GM12878 (cell line): ENCODE results near the gene SCAMP5. TPM values are rescaled to one million over a fixed set of nuclear protein-coding genes. Genes with fewer than 3 reads are reported as not detected.

Experiments used
- ATF7 ChIP-seq: fragments of 450-650 bp; IDR thresholded peaks from 2 replicates; pipeline ENCODE4 v1.6.1; 2016; ENCODE audit warnings: low read depth, mild to moderate bottlenecking
- CHD4 ChIP-seq: fragments of 200-600 bp; sonication (generic); IDR thresholded peaks from 2 replicates; pipeline ENCODE4 v1.6.1; 2016; ENCODE audit warnings: mild to moderate bottlenecking
- CREB1 ChIP-seq: IDR thresholded peaks from 2 replicates; pipeline ENCODE4 v1.6.1; 2012; ENCODE audit warnings: low read depth, mild to moderate bottlenecking, inconsistent platforms
- E2F8 ChIP-seq: fragments of 450-650 bp; IDR thresholded peaks from 2 replicates; pipeline ENCODE4 v1.6.1; 2018; ENCODE audit warnings: mild to moderate bottlenecking, low read depth, moderate library complexity; ENCODE audit not compliant: partially characterized antibody
- E4F1 ChIP-seq: fragments of 450-650 bp; IDR thresholded peaks from 2 replicates; pipeline ENCODE4 v1.6.1; 2018; ENCODE audit warnings: borderline replicate concordance, mild to moderate bottlenecking; ENCODE audit not compliant: partially characterized antibody
- HDAC6 ChIP-seq: fragments of 200-600 bp; sonication (generic); IDR thresholded peaks from one replicate; pipeline ENCODE4 v1.8.0; 2017; ENCODE audit warnings: antibody characterized with exemption; ENCODE audit not compliant: unreplicated experiment
- IKZF2 ChIP-seq, 2 experiments: fragments of 450-650 bp; IDR thresholded peaks; 2 replicates each; pipeline ENCODE4 v1.6.1; 2017; ENCODE audit warnings: mild to moderate bottlenecking in 2 of 2, moderate library complexity in 2 of 2
- KAT2A ChIP-seq: conservative IDR thresholded peaks from 2 replicates; pipeline ENCODE4 v1.6.1; 2011; ENCODE audit warnings: low read depth, low read length; ENCODE audit not compliant: control insufficient read depth
- MEF2B ChIP-seq: fragments of 450-650 bp; IDR thresholded peaks from 2 replicates; pipeline ENCODE4 v1.6.1; 2018; ENCODE audit warnings: mild to moderate bottlenecking, moderate library complexity; ENCODE audit not compliant: partially characterized antibody, poor library complexity, severe bottlenecking
- RB1 ChIP-seq: fragments of 450-650 bp; formaldehyde crosslinking; IDR thresholded peaks from 2 replicates; pipeline ENCODE4 v1.6.1; 2017; ENCODE audit warnings: mild to moderate bottlenecking, borderline replicate concordance
- RCOR1 ChIP-seq: conservative IDR thresholded peaks from 2 replicates; pipeline ENCODE4 v1.6.1; 2012; ENCODE audit warnings: low read depth, low read length, improper control_type of control experiment
- SMAD5 ChIP-seq: IDR thresholded peaks from 2 replicates; pipeline ENCODE4 v1.6.1; 2016; ENCODE audit warnings: antibody characterized with exemption, low read depth
- TCF12 ChIP-seq: IDR thresholded peaks from 2 replicates; pipeline ENCODE4 v1.6.1; 2011; ENCODE audit warnings: low read depth, mild to moderate bottlenecking, low read length
- TCF7 ChIP-seq: IDR thresholded peaks from 2 replicates; pipeline ENCODE4 v1.6.1; 2014; ENCODE audit warnings: antibody characterized with exemption, borderline replicate concordance
- ZBTB4 ChIP-seq: fragments of 450-650 bp; formaldehyde crosslinking; IDR thresholded peaks from 2 replicates; pipeline ENCODE4 v1.4.0; 2022; ENCODE audit warnings: mild to moderate bottlenecking, moderate library complexity
- ZNF384 ChIP-seq: IDR thresholded peaks from 2 replicates; pipeline ENCODE4 v1.6.1; 2012; ENCODE audit warnings: low read depth, mild to moderate bottlenecking, low read length, improper control_type of control experiment, borderline replicate concordance
- polyA plus RNA-seq, 11 experiments: library from polyadenylated mRNA; depleted of rRNA in 4 of 11; unstranded in 6 of 11; stranded (reverse) in 5 of 11; fragments of >200 nt; fragmentation: Nextera tagmentation in 4 of 11; fragmentation: Illumina TruSeq in 1 of 11; extraction: Ambion mirVana in 4 of 11; extraction: Trizol in 1 of 11; gene quantifications; 1 replicate in 1 of 11; 2 replicates in 10 of 11; pipeline versions ENCODE4 v1.2.1 to v1.2.3, GENCODE V29; 2011 to 2016; ENCODE audit warnings: inconsistent platforms in 2 of 11, missing spikeins in 2 of 11, low read depth in 1 of 11
- total RNA-seq, 4 experiments: library from RNA; depleted of rRNA in 3 of 4; stranded (reverse); fragments of >200 nt in 3 of 4; fragmentation: Illumina TruSeq in 1 of 4; extraction: Trizol in 1 of 4; gene quantifications; 2 replicates each; pipeline versions ENCODE4 v1.2.1 to v1.2.3, GENCODE V29; 2013 to 2021
- TF ChIP-seq, protein P1 (sequence below): IDR thresholded peaks from 2 replicates; pipeline ENCODE4 v1.6.1; 2012; ENCODE audit warnings: improper control_type of control experiment, low read depth, low read length; ENCODE audit not compliant: insufficient replicate concordance

The SCAMP5 gene
- total and polyA plus RNA-seq, 10 of the 15 experiments (the other 5 are each of a cell fraction or from before 2014, with no cell fraction given) = 1.6 to 41.6 (median 16.9) TPM

DNA sequence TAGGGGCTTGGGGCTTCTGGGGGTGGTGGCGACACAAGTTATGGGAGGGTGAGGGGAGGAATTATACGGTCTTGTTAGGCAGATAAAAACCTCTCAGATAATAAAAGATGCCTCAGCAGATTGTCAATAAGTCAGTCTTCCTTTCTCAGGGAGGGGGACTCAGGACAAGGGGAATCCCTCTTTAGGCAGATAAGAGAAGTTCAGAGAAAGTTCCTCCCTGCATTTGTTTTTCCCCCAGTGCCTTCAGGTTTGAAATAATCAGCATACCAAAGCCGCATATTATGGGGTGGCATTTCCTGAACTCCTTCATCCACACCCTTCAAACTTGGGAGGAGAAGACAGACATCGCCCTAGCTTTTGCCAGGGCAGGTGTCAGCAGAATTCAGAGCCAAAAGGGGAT is 36.5 kb downstream of the SCAMP5 start (continued):
- no peak for TF ChIP-seq ZBTB4 (CRISPR knock-in tag)
- no peak for TF ChIP-seq RCOR1
- no peak for TF ChIP-seq TCF7
- no peak for TF ChIP-seq HDAC6
- TF ChIP-seq MEF2B = peak; percentile 11
- TF ChIP-seq ZNF384 = no peak
- TF ChIP-seq CHD4 = no peak
- peak in 1 of 2 experiments; percentile 40; a peak in 2 of 4 replicates for TF ChIP-seq IKZF2 (IDR thresholded peaks at IDR 0.05)
- TF ChIP-seq E2F8 = no peak
- no peak for TF ChIP-seq KAT2A
- TF ChIP-seq RB1 = no peak
- no peak for TF ChIP-seq CREB1
- TF ChIP-seq E4F1 = no peak
- TF ChIP-seq ATF7 = no peak
- no peak for TF ChIP-seq SMAD5
- TF ChIP-seq, protein P1, sequence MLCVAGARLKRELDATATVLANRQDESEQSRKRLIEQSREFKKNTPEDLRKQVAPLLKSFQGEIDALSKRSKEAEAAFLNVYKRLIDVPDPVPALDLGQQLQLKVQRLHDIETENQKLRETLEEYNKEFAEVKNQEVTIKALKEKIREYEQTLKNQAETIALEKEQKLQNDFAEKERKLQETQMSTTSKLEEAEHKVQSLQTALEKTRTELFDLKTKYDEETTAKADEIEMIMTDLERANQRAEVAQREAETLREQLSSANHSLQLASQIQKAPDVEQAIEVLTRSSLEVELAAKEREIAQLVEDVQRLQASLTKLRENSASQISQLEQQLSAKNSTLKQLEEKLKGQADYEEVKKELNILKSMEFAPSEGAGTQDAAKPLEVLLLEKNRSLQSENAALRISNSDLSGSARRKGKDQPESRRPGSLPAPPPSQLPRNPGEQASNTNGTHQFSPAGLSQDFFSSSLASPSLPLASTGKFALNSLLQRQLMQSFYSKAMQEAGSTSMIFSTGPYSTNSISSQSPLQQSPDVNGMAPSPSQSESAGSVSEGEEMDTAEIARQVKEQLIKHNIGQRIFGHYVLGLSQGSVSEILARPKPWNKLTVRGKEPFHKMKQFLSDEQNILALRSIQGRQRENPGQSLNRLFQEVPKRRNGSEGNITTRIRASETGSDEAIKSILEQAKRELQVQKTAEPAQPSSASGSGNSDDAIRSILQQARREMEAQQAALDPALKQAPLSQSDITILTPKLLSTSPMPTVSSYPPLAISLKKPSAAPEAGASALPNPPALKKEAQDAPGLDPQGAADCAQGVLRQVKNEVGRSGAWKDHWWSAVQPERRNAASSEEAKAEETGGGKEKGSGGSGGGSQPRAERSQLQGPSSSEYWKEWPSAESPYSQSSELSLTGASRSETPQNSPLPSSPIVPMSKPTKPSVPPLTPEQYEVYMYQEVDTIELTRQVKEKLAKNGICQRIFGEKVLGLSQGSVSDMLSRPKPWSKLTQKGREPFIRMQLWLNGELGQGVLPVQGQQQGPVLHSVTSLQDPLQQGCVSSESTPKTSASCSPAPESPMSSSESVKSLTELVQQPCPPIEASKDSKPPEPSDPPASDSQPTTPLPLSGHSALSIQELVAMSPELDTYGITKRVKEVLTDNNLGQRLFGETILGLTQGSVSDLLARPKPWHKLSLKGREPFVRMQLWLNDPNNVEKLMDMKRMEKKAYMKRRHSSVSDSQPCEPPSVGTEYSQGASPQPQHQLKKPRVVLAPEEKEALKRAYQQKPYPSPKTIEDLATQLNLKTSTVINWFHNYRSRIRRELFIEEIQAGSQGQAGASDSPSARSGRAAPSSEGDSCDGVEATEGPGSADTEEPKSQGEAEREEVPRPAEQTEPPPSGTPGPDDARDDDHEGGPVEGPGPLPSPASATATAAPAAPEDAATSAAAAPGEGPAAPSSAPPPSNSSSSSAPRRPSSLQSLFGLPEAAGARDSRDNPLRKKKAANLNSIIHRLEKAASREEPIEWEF = no peak
- TF ChIP-seq TCF12 = 0 out of 2 replicates have a peak, but pooled peaks have one; percentile 18
